NB4 (cell line): ENCODE measurements around the gene CD4.

Source experiments
- CTCF ChIP-seq: IDR thresholded peaks from one replicate; pipeline ENCODE4 v1.5.1; 2012; ENCODE audit warnings: low read depth, low read length
- POLR2A ChIP-seq: IDR thresholded peaks from 2 replicates; pipeline ENCODE4 v1.6.1; 2011; ENCODE audit warnings: mild to moderate bottlenecking; ENCODE audit not compliant: insufficient read length; ENCODE audit errors: extremely low read depth

GRCh38 chr12:6828781-6829535 lies 39.6 kb downstream of the CD4 start:
- TF ChIP-seq POLR2A (peak; percentile 15), CTCF (no peak)
